ENCODE results near the gene DCAF6. TPM values are rescaled to one million over a fixed set of nuclear protein-coding genes. Genes with fewer than 3 reads are reported as not detected.
A peak's percentile ranks its signal among the peaks of the same experiment; 100 is the strongest.
"Not testable (repeated sequence)": the region's sequence is repeated elsewhere in the genome, so short reads cannot be mapped to it uniquely, and the experiment has no call there.

DCAF6 gene
- 10 to 100 TPM; 21.4 to 32.3 TPM for total RNA-seq
- 14.5 TPM for polyA plus RNA-seq (2013, experiment 1 of 2)
- 15.9 TPM for polyA plus RNA-seq (2013, experiment 2 of 2)
- long read RNA-seq, experiment 1, partial matches to known transcripts, result 6 of 12 reads
- long read RNA-seq, experiment 1, other reads (novel, unspliced or antisense), result 4 of 12 reads
- long read RNA-seq, experiment 2, transcript DCAF6-203 (20 exons, 3,302 nt), result minor isoform, 6 of 57 reads
- long read RNA-seq, experiment 2, transcript DCAF6-201 (19 exons, 3,186 nt), result major isoform, 24 of 57 reads
- long read RNA-seq, experiment 2, partial matches to known transcripts, result 6 of 57 reads
- long read RNA-seq, experiment 2, other reads (novel, unspliced or antisense), result 20 of 57 reads
- long read RNA-seq, experiment 3, transcript DCAF6-203 (20 exons, 3,302 nt), result minor isoform, 12 of 139 reads
- long read RNA-seq, experiment 3, transcript DCAF6-201 (19 exons, 3,186 nt), result major isoform, 42 of 139 reads
- long read RNA-seq, experiment 3, partial matches to known transcripts, result 29 of 139 reads
- long read RNA-seq, experiment 3, other reads (novel, unspliced or antisense), result 54 of 139 reads
- long read RNA-seq, experiment 4, partial matches to known transcripts, result 5 of 8 reads
- long read RNA-seq, experiment 4, other reads (novel, unspliced or antisense), result 2 of 8 reads

GRCh38 chr1:167936068-167936929, at the start of gene DCAF6:
Gene DCAF6, plus strand, starts transcription at chr1:167936683. Its CDS starts 229 bp downstream, at chr1:167936912.
- peak within 1 kb of the TSS; percentile 94 for H3K4me3 ChIP-seq (ENCODE audit: low read length)
- WGBS, 2 experiments (ENCODE audit: insufficient coverage in 1 of 2, insufficient read length in 1 of 2), result 0% methylated on average over 10 to 58 of the region's 58 CpGs
- H3K4me1 ChIP-seq (ENCODE audit: control insufficient read depth, insufficient read depth, low read length), result no peaks in the 10 kb centered on the region
- H3K27me3 ChIP-seq (ENCODE audit: control insufficient read depth, insufficient read depth, low read length, poor library complexity, severe bottlenecking), result no peaks in the 10 kb centered on the region
- Mint-ChIP-seq H3K27ac (peak within 1 kb of the TSS; percentile 100), H3K27me3 (ENCODE audit: insufficient read depth) (no peaks in the 10 kb centered on the region), H3K36me3 (ENCODE audit: low read depth) (no peaks in the 10 kb centered on the region), H3K4me1 (peaks cover 26% of the 10 kb centered on the region), H3K4me3 (peak within 1 kb of the TSS; percentile 96), H3K9me3 (no peaks in the 10 kb centered on the region)
- no peak for TF ChIP-seq CTCF (conservative IDR thresholded peaks at IDR 0.05)
- H3K27ac ChIP-seq (ENCODE audit: low read depth, low read length), result peak within 1 kb of the TSS; percentile 99
- peak within 1 kb of the TSS; percentile 93 for H3K9ac ChIP-seq (ENCODE audit: extremely low read depth, low read length, poor library complexity, severe bottlenecking)
- no peaks in the 10 kb centered on the region for H3K9me3 ChIP-seq (ENCODE audit: control insufficient read depth, low read length)
- DNase-seq, result peak; percentile 98
- peaks cover 3% of the 10 kb centered on the region for H3K36me3 ChIP-seq (ENCODE audit: control insufficient read depth, insufficient read depth, low read length)

GRCh38 chr1:167887187-167887586, 49.3 kb upstream of the DCAF6 start:
- H3K9me3 ChIP-seq (ENCODE audit: control insufficient read depth, low read length); H3K4me3 Mint-ChIP-seq; H3K27ac Mint-ChIP-seq; H3K4me3 ChIP-seq (ENCODE audit: low read length); H3K4me1 Mint-ChIP-seq; H3K9ac ChIP-seq (ENCODE audit: extremely low read depth, low read length, poor library complexity, severe bottlenecking); H3K4me1 ChIP-seq (ENCODE audit: control insufficient read depth, insufficient read depth, low read length); H3K27me3 Mint-ChIP-seq (ENCODE audit: insufficient read depth); H3K27ac ChIP-seq (ENCODE audit: low read depth, low read length); DNase-seq; H3K36me3 ChIP-seq (ENCODE audit: control insufficient read depth, insufficient read depth, low read length); H3K27me3 ChIP-seq (ENCODE audit: control insufficient read depth, insufficient read depth, low read length, poor library complexity, severe bottlenecking): not testable (repeated sequence)
- 83 to 100% methylated on average over 1 of the region's 2 CpGs for WGBS, 2 experiments (ENCODE audit: insufficient coverage in 1 of 2, insufficient read length in 1 of 2)
- Mint-ChIP-seq H3K36me3 (ENCODE audit: low read depth) (peaks cover 19% of the 10 kb centered on the region), H3K9me3 (peaks cover 17% of the 10 kb centered on the region)

- H3K27ac Mint-ChIP-seq, result no peak overlapping the region
- no peaks in the 10 kb centered on the region for H3K36me3 ChIP-seq (ENCODE audit: control insufficient read depth, insufficient read depth, low read length)
- no peaks in the 10 kb centered on the region for H3K4me1 Mint-ChIP-seq
- H3K36me3 Mint-ChIP-seq (ENCODE audit: low read depth), result peaks cover 13% of the 10 kb centered on the region
- no peak overlapping the region for H3K27ac ChIP-seq (ENCODE audit: low read depth, low read length)
- DNase-seq, result no peak
- H3K9me3 Mint-ChIP-seq, result peaks cover 11% of the 10 kb centered on the region
- no peak overlapping the region for H3K4me3 ChIP-seq (ENCODE audit: low read length)
- no peak for TF ChIP-seq CTCF (conservative IDR thresholded peaks at IDR 0.05)
- no peaks in the 10 kb centered on the region for H3K27me3 ChIP-seq (ENCODE audit: control insufficient read depth, insufficient read depth, low read length, poor library complexity, severe bottlenecking)
- H3K4me1 ChIP-seq (ENCODE audit: control insufficient read depth, insufficient read depth, low read length), result no peaks in the 10 kb centered on the region
- no peaks in the 10 kb centered on the region for H3K9me3 ChIP-seq (ENCODE audit: control insufficient read depth, low read length)
- no peaks in the 10 kb centered on the region for H3K27me3 Mint-ChIP-seq (ENCODE audit: insufficient read depth)
- H3K9ac ChIP-seq (ENCODE audit: extremely low read depth, low read length, poor library complexity, severe bottlenecking), result no peak overlapping the region
- no peak overlapping the region for H3K4me3 Mint-ChIP-seq
Observed at GRCh38 chr1:167890400-167890799, 46.1 kb upstream of the DCAF6 start.

Data from endodermal cell (in vitro differentiated cells).